Small intestine (tissue), 7 donors: ENCODE data around the gene PLAAT3. TPM values are rescaled to one million over a fixed set of nuclear protein-coding genes. Genes with fewer than 3 reads are reported as not detected.
"Not testable (repeated sequence)": the region's sequence is repeated elsewhere in the genome, so short reads cannot be mapped to it uniquely, and the experiment has no call there.

Source experiments
- DNase-seq, 2 donors: peaks; one replicate each; pipeline versions ENCODE4 v3.0.0 to v3.0.0-alpha.2; 2013
- FAIRE-seq: peaks from 2 replicates; lab custom pipeline; 2012; peaks lifted over from hg19 to GRCh38; lab: Jason Lieb, UNC
- H3K27ac ChIP-seq, 3 donors: one replicate each; pipeline ENCODE4 v1.5.1; 2013; ENCODE audit warnings: low read length in 2 of 3, mild to moderate bottlenecking in 2 of 3, control low read depth in 1 of 3, inconsistent platforms in 1 of 3, low read depth in 1 of 3, moderate library complexity in 1 of 3
- H3K27me3 ChIP-seq, 3 donors: one replicate each; pipeline ENCODE4 v1.6.1; 2013; ENCODE audit warnings: low read length in 3 of 3, inconsistent platforms in 1 of 3; ENCODE audit not compliant: control insufficient read depth in 3 of 3, insufficient read depth in 3 of 3
- H3K36me3 ChIP-seq, 3 donors: one replicate each; pipeline ENCODE4 v1.6.1; 2013; ENCODE audit warnings: low read length in 3 of 3, inconsistent platforms in 1 of 3, low read depth in 1 of 3, mild to moderate bottlenecking in 1 of 3, moderate library complexity in 1 of 3; ENCODE audit not compliant: control insufficient read depth in 3 of 3, insufficient read depth in 2 of 3
- H3K4me1 ChIP-seq, 3 donors: one replicate each; pipeline ENCODE4 v1.6.1; 2013; ENCODE audit warnings: low read length in 2 of 3, inconsistent platforms in 1 of 3, low read depth in 1 of 3, mild to moderate bottlenecking in 1 of 3, moderate library complexity in 1 of 3; ENCODE audit not compliant: control insufficient read depth in 3 of 3, insufficient read depth in 2 of 3
- H3K4me3 ChIP-seq, 3 donors: one replicate each; pipeline ENCODE4 v1.5.1; 2013; ENCODE audit warnings: low read length in 3 of 3, control low read depth in 1 of 3, inconsistent platforms in 1 of 3, low read depth in 1 of 3, mild to moderate bottlenecking in 1 of 3, moderate library complexity in 1 of 3
- H3K9me3 ChIP-seq, 2 donors: one replicate each; pipeline ENCODE4 v1.6.1; 2013; ENCODE audit warnings: low read depth in 1 of 2, low read length in 1 of 2; ENCODE audit not compliant: control insufficient read depth in 2 of 2, insufficient read depth in 1 of 2
- WGBS, 3 donors: extraction: QIAGEN DNeasy Blood & Tissue Kit; methylation state at CpG; one replicate each; pipeline ENCODE4 v1.1.7; 2013; 5-methylcytosine and 5-hydroxymethylcytosine counted together
- polyA plus RNA-seq, 4 donors: library from polyadenylated mRNA; stranded (reverse) in 3 of 4; unstranded in 1 of 4; fragments of 200-250 nt in 3 of 4; fragments of 120-200 nt in 1 of 4; gene quantifications; one replicate each; pipeline versions ENCODE4 v1.2.1 to v1.2.3, GENCODE V29; 2013
- donor health status: healthy with polysubstance abuse.
- donor health status: control.
- donor health status: control.
- donor health status: Bipolar disorder and iron deficiency.
- donor health status: healthy.

The PLAAT3 gene
- polyA plus RNA-seq, 4 donors: 2.6 to 55.7 (median 30.4) TPM

- DNase-seq, FAIRE-seq, H3K4me3 ChIP-seq, H3K36me3 ChIP-seq, H3K4me1 ChIP-seq, H3K27me3 ChIP-seq, H3K27ac ChIP-seq: not testable (repeated sequence)
- 31 to 67% (median 65%) methylated on average over 3 to 8 of the region's 11 CpGs for WGBS, 3 donors
- H3K9me3 ChIP-seq: peaks cover 0 to 14% of the 10 kb centered on the region in 2 donors
Observed at GRCh38 chr11:63528156-63528555, 86.1 kb downstream of the PLAAT3 start.

DNA sequence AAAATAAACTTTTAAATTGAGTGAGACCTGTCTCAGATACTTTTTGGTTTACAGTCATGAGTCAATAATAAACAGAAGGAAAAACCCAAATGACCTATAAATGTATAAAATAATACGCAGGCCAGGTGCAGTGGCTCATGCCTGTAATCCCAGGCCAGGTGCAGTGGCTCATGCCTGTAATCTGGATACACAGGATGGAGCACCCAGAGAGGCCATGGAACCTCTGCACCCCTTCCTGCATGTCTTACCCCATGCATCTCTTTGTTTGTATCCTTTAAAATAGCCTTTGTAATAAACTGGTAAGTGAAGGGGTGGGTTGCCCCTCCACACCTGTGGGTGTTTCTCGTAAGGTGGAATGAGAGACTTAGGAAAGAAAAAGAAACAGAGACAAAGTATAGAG is 86.6 kb downstream of the PLAAT3 start:
- 77 to 81% (median 79%) methylated on average over 2 of the region's 2 CpGs for WGBS, 3 donors
- Histone ChIP-seq H3K27me3 (no peaks in the 10 kb centered on the region), H3K4me3 (no peak overlapping the region), H3K9me3 (peaks cover 0 to 19% of the 10 kb centered on the region in 2 donors), H3K27ac (no peak overlapping the region), H3K36me3 (no peaks in the 10 kb centered on the region), H3K4me1 (peaks cover 0 to 8% (median 0%) of the 10 kb centered on the region in 3 donors)
- FAIRE-seq (no peak), DNase-seq (no peak)

Other genes with a start within 250 kb of the PLAAT3 start
- gene SLC22A9, start 244.6 kb downstream of the PLAAT3 start, polyA plus RNA-seq: under 1 TPM in 1 of 4 donors, not detected in 3; 0.09 TPM
- gene PLAAT5, start 123.3 kb downstream of the PLAAT3 start, polyA plus RNA-seq: 1 to 10 TPM in 1 of 4 donors, under 1 TPM in 2, not detected in 1; 0.09 to 2.7 (median 1.00) TPM
- gene LGALS12, start 108.3 kb downstream of the PLAAT3 start, polyA plus RNA-seq: 1 to 10 TPM in 1 of 4 donors, under 1 TPM in 1, not detected in 2; 0.09 to 5.5 TPM
- 100 to 1,000 TPM in 2 of 4 donors, 10 to 100 TPM in 2; 10.8 to 360 (median 165) TPM for gene PLAAT4, start 77.6 kb downstream of the PLAAT3 start, polyA plus RNA-seq
- 100 to 1,000 TPM in 2 of 4 donors, 10 to 100 TPM in 1, not detected in 1; 35.6 to 447 (median 141) TPM for gene PLAAT2, start 51.1 kb downstream of the PLAAT3 start, polyA plus RNA-seq
- 10 to 100 TPM in 1 of 4 donors, 1 to 10 TPM in 3; 4.6 to 11.6 (median 8.3) TPM for gene ATL3, start 56.9 kb upstream of the PLAAT3 start, polyA plus RNA-seq
- gene RTN3, start 67.1 kb upstream of the PLAAT3 start, polyA plus RNA-seq: 100 to 1,000 TPM in 1 of 4 donors, 10 to 100 TPM in 3; 27.3 to 101 (median 69.5) TPM
- gene ZFTA, start 154.3 kb upstream of the PLAAT3 start, polyA plus RNA-seq: 10 to 100 TPM in 1 of 4 donors, 1 to 10 TPM in 2, under 1 TPM in 1; 0.22 to 55.1 (median 3.9) TPM
- gene SPINDOC, start 199.0 kb upstream of the PLAAT3 start, polyA plus RNA-seq: 10 to 100 TPM in 1 of 4 donors, 1 to 10 TPM in 3; 1.1 to 17.4 (median 5.4) TPM
- 10 to 100 TPM; 25.9 to 44.8 (median 28.1) TPM for gene MARK2, start 224.7 kb upstream of the PLAAT3 start, polyA plus RNA-seq